Tibial nerve (tissue), 4 donors: ENCODE measurements around the gene HOMER2.

Source experiments
- CTCF ChIP-seq, 5 experiments: fragments of 200-600 bp in 3 of 5; fragments of 450-650 bp in 2 of 5; sonication (generic) in 3 of 5; IDR thresholded peaks; one replicate each; pipeline ENCODE4 v1.5.1; 2016 to 2019; ENCODE audit warnings: antibody characterized with exemption in 5 of 5, mild to moderate bottlenecking in 3 of 5, moderate library complexity in 2 of 5
- EP300 ChIP-seq, 2 donors: sonication (generic); formaldehyde crosslinking; IDR thresholded peaks; one replicate each; pipeline ENCODE4 v1.6.1; 2017; ENCODE audit warnings: antibody characterized with exemption in 2 of 2, mild to moderate bottlenecking in 1 of 2
- POLR2A ChIP-seq, 2 donors: fragments of 450-650 bp; IDR thresholded peaks; one replicate each; pipeline ENCODE4 v1.6.1; 2017; ENCODE audit warnings: antibody characterized with exemption in 2 of 2, mild to moderate bottlenecking in 2 of 2, moderate library complexity in 2 of 2

- TF ChIP-seq CTCF (IDR thresholded peaks at IDR 0.05): no peak
- no peak for TF ChIP-seq EP300 (IDR thresholded peaks at IDR 0.05)
- no peak for TF ChIP-seq POLR2A (IDR thresholded peaks at IDR 0.05)
These were observed 97.0 kb downstream of the HOMER2 start for GRCh38 chr15:82855286-82856100.
